ENCODE measurements around the gene CSN1S1. TPM values are rescaled to one million over a fixed set of nuclear protein-coding genes. Genes with fewer than 3 reads are reported as not detected.

CSN1S1 gene, protein sequence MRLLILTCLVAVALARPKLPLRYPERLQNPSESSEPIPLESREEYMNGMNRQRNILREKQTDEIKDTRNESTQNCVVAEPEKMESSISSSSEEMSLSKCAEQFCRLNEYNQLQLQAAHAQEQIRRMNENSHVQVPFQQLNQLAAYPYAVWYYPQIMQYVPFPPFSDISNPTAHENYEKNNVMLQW
- total RNA-seq (2022; extraction: Qiagen RNA extraction; ENCODE audit: low read depth) = not detected in 5 replicates

DNA sequence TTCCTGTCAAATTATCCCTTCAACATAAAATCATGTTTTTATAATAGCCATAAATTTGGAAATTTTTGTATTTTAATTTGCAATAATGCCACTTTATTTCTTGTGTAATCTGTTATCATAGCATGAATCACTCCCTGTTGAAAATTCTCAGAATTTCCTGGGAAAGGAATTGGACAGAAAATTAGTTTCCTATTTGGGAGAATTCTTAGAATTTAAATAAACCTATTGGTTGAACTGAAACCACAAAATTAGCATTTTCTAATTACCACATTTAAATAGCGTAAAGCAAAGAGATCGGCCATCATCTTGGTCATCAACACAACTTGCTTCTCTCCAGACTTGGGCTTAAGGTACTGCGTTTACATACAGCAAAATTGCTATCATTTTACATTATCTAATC is at the start of gene CSN1S1:
TSS of gene CSN1S1 (plus strand) at position 301 of the 400 bp plus-strand sequence. CDS start 1,488 bp downstream, outside the sequence.

DNA sequence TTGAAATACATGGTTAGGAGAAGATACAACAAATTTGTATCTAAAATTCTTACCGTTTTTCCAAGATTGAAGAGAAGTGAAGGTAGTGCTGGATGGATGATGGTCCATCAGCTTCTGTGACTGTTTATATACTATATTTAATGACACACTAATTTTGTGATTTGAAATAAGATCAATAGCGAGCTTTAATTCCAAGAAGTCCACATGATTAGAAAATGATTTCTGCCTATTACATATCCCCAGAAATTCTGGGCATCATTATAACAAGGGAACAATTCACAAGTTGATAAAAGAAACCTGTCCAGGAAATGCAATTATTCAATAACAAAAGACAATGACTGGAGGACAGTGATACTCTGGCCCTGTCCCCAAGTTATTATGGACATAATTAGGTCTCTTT is 34.8 kb downstream of the CSN1S1 start, which contains the start of gene CSN2:
TSS of gene CSN2 (minus strand) at position 101 of the 400 bp plus-strand sequence. CDS start 4,733 bp downstream, outside the sequence.

DNA sequence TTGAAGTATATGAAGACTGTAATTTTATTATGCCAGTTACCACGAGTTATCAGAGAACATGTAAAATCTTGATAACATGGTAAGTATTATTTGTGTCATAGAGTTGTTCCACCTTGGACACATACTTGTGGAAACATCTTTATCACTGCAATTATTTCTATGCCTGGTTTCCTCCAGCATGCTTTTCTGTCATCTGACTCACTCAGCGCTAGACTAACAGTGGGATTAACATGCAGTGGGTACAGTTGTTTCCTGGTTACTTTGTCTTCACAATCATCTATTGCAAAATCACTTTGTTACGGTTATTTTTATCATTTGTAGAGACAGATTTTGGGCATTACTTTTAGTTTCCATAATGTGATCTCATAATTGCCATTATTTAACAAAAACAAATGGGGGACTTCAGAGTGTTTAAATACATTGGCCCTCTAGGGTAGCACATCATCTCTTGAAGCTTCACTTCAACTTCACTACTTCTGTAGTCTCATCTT is 64.7 kb downstream of the CSN1S1 start, which contains the start of gene STATH:
TSS of gene STATH (plus strand) at position 441 of the 491 bp plus-strand sequence. CDS start 2,472 bp downstream, outside the sequence.

Other genes starting within 250 kb of the CSN1S1 start
- 0.01 TPM in 2 of 5 replicates, not detected in the others for gene SULT1B1, start 170.4 kb upstream of the CSN1S1 start, total RNA-seq (2022; extraction: Qiagen RNA extraction; ENCODE audit: low read depth)
- gene SULT1E1, start 70.9 kb upstream of the CSN1S1 start, total RNA-seq (2022; extraction: Qiagen RNA extraction; ENCODE audit: low read depth) = not detected in 5 replicates
- gene CSN2, start 34.7 kb downstream of the CSN1S1 start, total RNA-seq (2022; extraction: Qiagen RNA extraction; ENCODE audit: low read depth) = not detected in 5 replicates
- gene STATH, start 64.9 kb downstream of the CSN1S1 start, total RNA-seq (2022; extraction: Qiagen RNA extraction; ENCODE audit: low read depth) = not detected in 5 replicates
- not detected in 5 replicates for gene HTN3, start 97.4 kb downstream of the CSN1S1 start, total RNA-seq (2022; extraction: Qiagen RNA extraction; ENCODE audit: low read depth)
- not detected in 5 replicates for gene HTN1, start 119.4 kb downstream of the CSN1S1 start, total RNA-seq (2022; extraction: Qiagen RNA extraction; ENCODE audit: low read depth)
- gene PRR27, start 223.2 kb downstream of the CSN1S1 start, total RNA-seq (2022; extraction: Qiagen RNA extraction; ENCODE audit: low read depth) = not detected in 5 replicates